ENCODE results near the gene CTSA.
A peak's percentile ranks its signal among the peaks of the same experiment; 100 is the strongest.
"Not testable (repeated sequence)": the region's sequence is repeated elsewhere in the genome, so short reads cannot be mapped to it uniquely, and the experiment has no call there.

The CTSA gene

DNA sequence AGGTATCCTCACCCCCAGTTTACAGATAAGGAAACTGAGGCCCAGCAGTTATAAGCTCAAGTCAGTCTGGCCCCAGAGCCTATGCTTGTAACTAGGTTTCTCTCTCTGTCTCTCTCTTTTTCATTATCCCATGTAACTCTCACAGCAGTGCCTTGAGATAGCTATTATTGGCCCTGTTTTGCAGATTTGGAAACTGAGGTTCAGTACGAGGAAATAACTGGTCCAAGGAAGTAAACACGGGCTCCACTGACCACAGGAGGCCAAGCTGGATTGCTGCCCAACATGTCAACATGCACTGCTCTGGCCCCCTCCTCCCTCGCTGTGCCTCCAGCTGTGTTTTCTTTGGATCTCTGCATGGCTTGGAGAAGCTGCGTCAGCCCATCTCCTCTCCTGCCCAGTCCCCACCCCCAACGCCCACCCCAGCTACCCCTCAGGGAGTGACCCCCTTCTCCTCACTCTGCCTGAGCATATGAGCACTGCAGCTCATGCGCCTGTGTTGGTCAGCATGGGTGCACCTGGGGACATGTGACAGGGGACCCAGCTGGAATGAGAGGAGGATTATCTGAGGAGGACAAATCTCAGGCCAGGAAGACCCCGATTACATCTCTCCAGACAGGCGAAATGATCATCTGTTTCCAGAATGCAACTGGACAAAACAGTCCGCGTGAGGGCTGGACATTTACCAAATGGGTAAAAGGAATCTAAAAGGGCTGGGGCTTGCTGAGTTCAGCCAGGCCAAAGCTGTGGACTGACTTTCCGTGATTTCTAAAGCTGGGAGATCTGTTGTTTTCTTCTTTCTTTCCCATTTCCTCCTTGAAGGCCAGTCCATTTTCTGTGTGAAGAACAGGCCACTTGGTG is 28.6 kb downstream of the CTSA start:
- Mint-ChIP-seq H3K4me1 (no peaks in the 10 kb centered on the region), H3K4me3 (no peak overlapping the region), H3K9me3 (no peaks in the 10 kb centered on the region)

DNA sequence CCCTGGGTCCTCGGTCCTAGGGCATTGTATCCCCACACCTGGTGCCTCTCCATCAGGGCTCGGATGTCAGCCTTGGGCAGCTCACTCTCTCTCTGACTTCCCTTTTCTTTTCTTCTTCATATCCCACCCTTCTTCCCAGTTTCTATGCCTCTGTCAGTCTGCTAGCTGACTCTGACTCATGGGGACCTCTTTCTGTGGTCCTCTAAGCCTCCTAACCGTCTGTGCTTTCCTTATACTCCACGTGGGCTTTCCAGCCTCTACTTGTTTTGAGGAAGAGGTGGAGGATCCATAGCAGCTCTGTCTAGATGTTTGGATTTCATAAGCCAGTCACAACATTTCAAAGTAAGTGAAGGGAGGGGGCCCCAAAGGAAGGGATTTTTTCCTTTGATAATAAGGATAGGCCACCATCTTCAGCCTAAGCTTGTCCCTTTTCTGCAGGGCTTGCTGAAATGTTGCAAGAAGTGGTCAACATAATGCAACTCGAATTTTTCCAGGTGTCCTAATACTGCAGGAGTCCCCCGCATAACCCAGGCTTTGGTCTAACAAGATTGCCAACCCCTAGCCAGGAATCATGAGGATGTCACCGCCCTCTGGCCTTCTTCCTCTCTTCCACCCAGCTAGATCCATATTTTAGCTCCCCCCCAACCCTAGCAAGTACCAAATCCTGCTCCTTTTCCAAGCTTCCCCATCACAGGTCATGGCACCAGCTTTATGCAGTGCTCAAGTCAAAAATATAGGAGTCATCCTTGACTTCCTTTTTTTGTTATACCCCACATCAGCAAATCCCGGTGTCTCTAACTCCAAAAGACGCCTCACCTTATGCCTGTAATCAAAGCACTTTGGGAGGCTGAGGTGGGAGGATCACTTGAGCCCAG is 29.6 kb downstream of the CTSA start:
- DNase-seq (ENCODE audit: low spot score in 2 of 2): no peak
- H3K4me3 Mint-ChIP-seq: no peak overlapping the region
- no peak for ATAC-seq (replicated peaks; ENCODE audit: extremely low read depth, poor library complexity, severe bottlenecking)
- H3K36me3 Mint-ChIP-seq (ENCODE audit: insufficient read depth): peaks cover 2% of the 10 kb centered on the region
- no peak overlapping the region for H3K27ac Mint-ChIP-seq (ENCODE audit: low read depth)
- H3K27me3 Mint-ChIP-seq: peaks cover 56% of the 10 kb centered on the region
- H3K4me1 Mint-ChIP-seq: no peaks in the 10 kb centered on the region
- H3K9me3 Mint-ChIP-seq: no peaks in the 10 kb centered on the region

More for the DNA sequence above, 28.6 kb downstream of the CTSA start:
- Mint-ChIP-seq H3K36me3 (ENCODE audit: insufficient read depth) (peaks cover 2% of the 10 kb centered on the region), H3K27me3 (peaks cover 61% of the 10 kb centered on the region), H3K27ac (ENCODE audit: low read depth) (no peak overlapping the region)
- DNase-seq (ENCODE audit: low spot score in 2 of 2) (no peak), ATAC-seq (replicated peaks; ENCODE audit: extremely low read depth, poor library complexity, severe bottlenecking) (no peak)

DNA sequence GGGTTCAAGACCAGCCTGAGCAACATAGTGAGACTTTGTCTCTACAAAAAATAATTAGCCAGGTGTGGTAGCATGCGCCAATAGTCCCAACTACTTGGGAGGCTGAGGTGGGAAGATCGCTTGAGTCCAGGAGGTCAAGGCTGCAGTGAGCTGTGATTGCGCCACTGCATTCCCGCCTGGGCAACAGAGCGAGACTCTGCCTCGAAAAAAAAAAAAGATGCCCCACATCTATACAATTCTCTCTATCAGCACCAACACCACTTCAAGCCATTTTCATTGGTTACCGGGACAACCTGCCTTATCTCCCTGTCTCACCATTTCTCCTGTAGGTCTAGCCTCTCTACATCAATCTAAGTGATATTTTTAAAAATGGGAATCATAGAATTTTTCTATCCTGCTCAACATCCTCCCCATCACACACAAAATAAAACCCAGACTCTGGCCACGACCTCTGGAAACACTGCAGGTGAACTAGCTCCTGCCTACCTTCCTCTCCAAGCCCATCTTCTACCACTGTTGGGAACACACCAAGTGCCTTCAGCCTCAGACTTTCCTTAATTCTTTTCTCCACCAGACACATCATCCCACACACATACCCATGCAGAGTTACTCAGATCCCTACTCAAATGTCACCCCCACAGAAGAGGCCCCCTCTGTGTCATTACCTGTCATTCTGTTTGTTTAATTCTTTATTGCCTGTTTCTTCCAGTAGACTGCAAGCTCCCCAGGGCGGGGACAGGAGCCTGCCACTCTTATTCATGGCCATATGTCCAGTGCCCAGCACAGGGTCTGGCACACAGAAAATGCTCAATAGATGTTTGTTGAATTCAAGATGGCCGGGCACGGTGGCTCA is 30.4 kb downstream of the CTSA start:
- ATAC-seq (replicated peaks; ENCODE audit: extremely low read depth, poor library complexity, severe bottlenecking): no peak
- no peak overlapping the region for H3K4me3 Mint-ChIP-seq
- no peaks in the 10 kb centered on the region for H3K9me3 Mint-ChIP-seq
- no peaks in the 10 kb centered on the region for H3K4me1 Mint-ChIP-seq
- no peak for DNase-seq (ENCODE audit: low spot score in 2 of 2)
- H3K36me3 Mint-ChIP-seq (ENCODE audit: insufficient read depth): peaks cover 2% of the 10 kb centered on the region
- no peak overlapping the region for H3K27ac Mint-ChIP-seq (ENCODE audit: low read depth)
- H3K27me3 Mint-ChIP-seq: peaks cover 47% of the 10 kb centered on the region

DNA sequence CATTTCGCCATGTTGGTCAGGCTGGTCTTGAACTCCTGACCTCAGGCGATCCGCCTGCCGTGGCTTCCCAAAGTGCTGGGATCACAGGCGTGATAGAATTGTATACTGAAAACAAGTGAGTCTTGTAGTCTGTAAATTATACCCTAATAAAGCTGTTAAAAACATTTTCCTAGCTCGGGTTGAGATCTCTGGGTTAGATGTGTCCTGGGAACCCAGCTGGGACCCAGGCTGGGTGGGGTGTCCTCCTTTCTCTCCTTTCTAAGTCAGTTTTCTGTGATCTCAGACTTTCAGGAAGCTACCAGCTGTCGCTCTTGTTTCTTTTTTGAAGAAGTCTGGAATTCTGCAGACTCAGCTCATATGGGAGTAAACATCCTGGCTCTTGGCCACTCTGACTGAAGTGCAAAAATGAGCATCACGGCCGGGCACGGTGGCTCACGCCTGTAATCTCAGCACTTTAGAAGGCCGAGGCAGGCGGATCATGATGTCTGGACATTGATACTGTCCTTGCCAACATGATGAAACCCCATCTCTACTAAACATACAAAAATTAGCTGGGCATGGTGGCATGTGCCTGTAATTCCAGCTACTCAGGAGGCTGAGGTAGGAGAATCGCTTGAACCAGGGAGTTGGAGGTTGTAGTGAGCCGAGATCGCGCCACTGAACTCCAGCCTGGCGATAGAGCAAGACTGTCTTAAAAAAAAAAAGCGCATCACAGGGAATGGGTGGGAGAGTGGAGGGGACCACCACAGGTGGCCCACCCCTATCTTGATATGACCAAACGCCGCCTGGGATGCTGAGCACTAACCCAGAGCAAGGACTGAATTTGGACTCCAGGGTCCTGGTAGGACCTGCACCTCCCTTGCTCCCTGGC is 33.5 kb downstream of the CTSA start:
- ATAC-seq (replicated peaks; ENCODE audit: extremely low read depth, poor library complexity, severe bottlenecking): no peak
- H3K36me3 Mint-ChIP-seq (ENCODE audit: insufficient read depth): peaks cover 4% of the 10 kb centered on the region
- H3K4me1 Mint-ChIP-seq: peaks cover 5% of the 10 kb centered on the region
- H3K27ac Mint-ChIP-seq (ENCODE audit: low read depth): no peak overlapping the region
- no peak for DNase-seq (ENCODE audit: low spot score in 2 of 2)
- peaks cover 26% of the 10 kb centered on the region for H3K27me3 Mint-ChIP-seq
- H3K4me3 Mint-ChIP-seq: no peak overlapping the region
- H3K9me3 Mint-ChIP-seq: no peaks in the 10 kb centered on the region

GRCh38 chr20:45925821-45926506 is 34.8 kb downstream of the CTSA start:
- no peak overlapping the region for H3K4me3 Mint-ChIP-seq
- ATAC-seq (replicated peaks; ENCODE audit: extremely low read depth, poor library complexity, severe bottlenecking): no peak
- H3K4me1 Mint-ChIP-seq: peaks cover 5% of the 10 kb centered on the region
- H3K27me3 Mint-ChIP-seq: peaks cover 13% of the 10 kb centered on the region
- H3K9me3 Mint-ChIP-seq: no peaks in the 10 kb centered on the region
- peak overlapping the region; percentile 57 for H3K27ac Mint-ChIP-seq (ENCODE audit: low read depth)
- DNase-seq (ENCODE audit: low spot score in 2 of 2): no peak
- peaks cover 4% of the 10 kb centered on the region for H3K36me3 Mint-ChIP-seq (ENCODE audit: insufficient read depth)

GRCh38 chr20:45926731-45927070 is 35.6 kb downstream of the CTSA start:
- H3K4me3 Mint-ChIP-seq: no peak overlapping the region
- no peak for ATAC-seq (replicated peaks; ENCODE audit: extremely low read depth, poor library complexity, severe bottlenecking)
- H3K27ac Mint-ChIP-seq (ENCODE audit: low read depth): no peak overlapping the region

GRCh38 chr20:45927071-45927878 is 36.1 kb downstream of the CTSA start:
- no peaks in the 10 kb centered on the region for H3K9me3 Mint-ChIP-seq
- no peak for DNase-seq (ENCODE audit: low spot score in 2 of 2)
- peaks cover 4% of the 10 kb centered on the region for H3K36me3 Mint-ChIP-seq (ENCODE audit: insufficient read depth)
- no peak for ATAC-seq (replicated peaks; ENCODE audit: extremely low read depth, poor library complexity, severe bottlenecking)
- H3K27me3 Mint-ChIP-seq: no peaks in the 10 kb centered on the region
- H3K27ac Mint-ChIP-seq (ENCODE audit: low read depth): no peak overlapping the region
- peaks cover 5% of the 10 kb centered on the region for H3K4me1 Mint-ChIP-seq
- H3K4me3 Mint-ChIP-seq: no peak overlapping the region

More at GRCh38 chr20:45926731-45927070, 35.6 kb downstream of the CTSA start:
- H3K27me3 Mint-ChIP-seq: peaks cover 5% of the 10 kb centered on the region
- H3K36me3 Mint-ChIP-seq (ENCODE audit: insufficient read depth): peaks cover 4% of the 10 kb centered on the region
- no peak for DNase-seq (ENCODE audit: low spot score in 2 of 2)
- peaks cover 5% of the 10 kb centered on the region for H3K4me1 Mint-ChIP-seq
- no peaks in the 10 kb centered on the region for H3K9me3 Mint-ChIP-seq

DNA sequence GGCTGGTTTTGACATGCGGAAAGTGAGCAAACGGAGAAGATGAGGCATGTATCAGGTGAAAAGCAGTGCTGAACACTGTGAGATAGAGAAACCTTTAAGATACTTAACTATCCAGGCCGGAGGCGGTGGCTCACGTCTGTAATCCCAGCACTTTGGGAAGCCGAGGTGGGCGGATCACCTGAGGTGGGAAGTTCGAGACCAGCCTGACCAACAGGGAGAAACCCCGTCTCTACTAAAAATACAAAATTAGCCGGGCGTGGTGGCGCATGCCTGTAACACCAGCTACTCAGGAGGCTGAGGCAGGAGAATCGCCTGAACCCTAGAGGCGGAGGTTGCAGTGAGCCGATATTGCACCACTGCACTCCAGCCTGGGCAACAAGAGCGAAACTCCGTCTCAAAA is 40.5 kb downstream of the CTSA start:
- not testable (repeated sequence) for H3K9me3 Mint-ChIP-seq; ATAC-seq (replicated peaks; ENCODE audit: extremely low read depth, poor library complexity, severe bottlenecking); H3K4me1 Mint-ChIP-seq; H3K4me3 Mint-ChIP-seq; H3K27ac Mint-ChIP-seq (ENCODE audit: low read depth); H3K27me3 Mint-ChIP-seq; DNase-seq (ENCODE audit: low spot score in 2 of 2)
- peaks cover 25% of the 10 kb centered on the region for H3K36me3 Mint-ChIP-seq (ENCODE audit: insufficient read depth)

GRCh38 chr20:45933266-45934045 is 42.3 kb downstream of the CTSA start:
- Mint-ChIP-seq H3K9me3 (no peaks in the 10 kb centered on the region), H3K27me3 (no peaks in the 10 kb centered on the region), H3K4me1 (peaks cover 14% of the 10 kb centered on the region), H3K27ac (ENCODE audit: low read depth) (peak overlapping the region; percentile 96), H3K36me3 (ENCODE audit: insufficient read depth) (peaks cover 35% of the 10 kb centered on the region), H3K4me3 (peak overlapping the region; percentile 98)
- no peak for ATAC-seq (replicated peaks; ENCODE audit: extremely low read depth, poor library complexity, severe bottlenecking)
- DNase-seq (ENCODE audit: low spot score in 2 of 2): peak in 1 of 2 donors; percentile 27

DNA sequence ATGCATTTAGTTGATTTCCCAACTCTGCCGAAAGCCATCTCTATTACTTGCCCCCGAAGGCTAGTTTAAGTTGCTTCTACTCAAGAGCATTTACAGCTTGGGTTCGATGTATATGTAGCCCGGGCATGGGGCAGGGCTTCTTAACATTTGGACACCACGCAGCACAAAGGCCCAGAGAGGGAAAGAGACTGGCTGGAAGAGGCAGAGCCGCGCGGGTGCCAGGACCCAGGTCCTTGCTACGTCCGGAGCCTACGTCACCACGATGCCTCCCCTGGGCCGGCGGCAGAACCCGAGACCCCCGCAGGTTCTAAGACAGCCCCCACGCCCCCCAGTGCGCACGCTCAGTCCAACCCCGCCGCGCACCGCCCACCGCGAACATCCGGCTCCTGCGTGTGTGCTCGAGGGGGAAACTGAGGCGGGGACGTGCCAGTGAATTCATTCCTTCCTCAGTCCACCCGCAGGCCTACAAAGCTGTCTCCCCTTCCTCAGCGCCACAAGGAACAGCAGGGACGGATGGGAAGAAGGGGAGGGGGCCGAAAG is 43.0 kb downstream of the CTSA start:
- H3K4me3 Mint-ChIP-seq: peak overlapping the region; percentile 98
- ATAC-seq (replicated peaks; ENCODE audit: extremely low read depth, poor library complexity, severe bottlenecking): no peak
- no peaks in the 10 kb centered on the region for H3K27me3 Mint-ChIP-seq
- H3K27ac Mint-ChIP-seq (ENCODE audit: low read depth): peak overlapping the region; percentile 96
- H3K4me1 Mint-ChIP-seq: peaks cover 16% of the 10 kb centered on the region
- H3K36me3 Mint-ChIP-seq (ENCODE audit: insufficient read depth): peaks cover 39% of the 10 kb centered on the region
- DNase-seq (ENCODE audit: low spot score in 2 of 2): no peak
- H3K9me3 Mint-ChIP-seq: no peaks in the 10 kb centered on the region

All from central memory CD8-positive, alpha-beta T cell (primary cell).